ENCODE data around the gene GJC1.
"Not testable (repeated sequence)": the region's sequence is repeated elsewhere in the genome, so short reads cannot be mapped to it uniquely, and the experiment has no call there.

GJC1 gene

GRCh38 chr17:44844390-44844830 is 14.3 kb upstream of the GJC1 start:
- no peak for DNase-seq (ENCODE audit: low read depth)

DNA sequence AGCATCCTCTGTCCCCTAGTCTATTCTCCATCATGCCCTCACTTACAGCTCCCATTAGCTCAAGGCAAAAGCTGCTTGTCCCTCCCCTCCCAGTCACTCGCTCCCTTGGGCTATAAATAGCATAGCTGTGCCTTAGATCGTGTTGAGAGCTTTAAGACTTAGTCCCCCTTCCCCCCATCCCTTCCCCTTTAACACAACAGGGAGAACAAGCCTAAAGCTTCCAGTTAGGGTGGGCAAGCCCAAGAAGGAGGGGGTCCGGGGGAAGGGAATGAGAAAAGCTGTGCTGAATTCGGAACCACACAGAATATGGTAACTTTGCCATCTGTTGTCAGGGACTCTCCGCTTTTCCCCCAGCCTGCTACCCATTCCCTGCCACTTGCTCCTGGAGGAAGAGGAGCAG is 12.7 kb upstream of the GJC1 start:
- no peak for DNase-seq (ENCODE audit: low read depth)

GRCh38 chr17:44840936-44841335 is 10.8 kb upstream of the GJC1 start:
- DNase-seq (ENCODE audit: low read depth): no peak

DNA sequence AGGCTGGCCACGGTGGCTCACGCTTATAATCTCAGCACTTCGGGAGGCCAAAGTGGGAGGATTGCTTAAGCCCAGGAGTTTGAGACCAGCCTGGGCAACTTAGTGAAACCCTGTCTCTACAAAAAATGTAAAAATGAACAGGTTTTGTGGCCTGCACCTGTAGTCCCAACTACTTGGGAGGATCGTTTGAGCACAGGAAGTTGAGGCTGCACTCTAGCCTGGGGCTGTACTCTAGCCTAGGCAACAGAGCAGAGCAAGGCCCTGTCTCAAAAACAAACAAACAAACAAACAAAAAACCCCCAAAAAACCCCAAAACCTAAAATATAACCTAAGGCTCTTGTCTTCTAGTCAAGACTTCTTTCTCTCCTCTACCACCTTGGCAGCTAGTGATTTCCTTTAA is 10.2 kb upstream of the GJC1 start:
- DNase-seq (ENCODE audit: low read depth): no peak

GRCh38 chr17:44837196-44837595 is 7.1 kb upstream of the GJC1 start:
- DNase-seq (ENCODE audit: low read depth): no peak

- no peak for DNase-seq (ENCODE audit: low read depth)
Measured at GRCh38 chr17:44832805-44833204, 2.7 kb upstream of the GJC1 start.

DNA sequence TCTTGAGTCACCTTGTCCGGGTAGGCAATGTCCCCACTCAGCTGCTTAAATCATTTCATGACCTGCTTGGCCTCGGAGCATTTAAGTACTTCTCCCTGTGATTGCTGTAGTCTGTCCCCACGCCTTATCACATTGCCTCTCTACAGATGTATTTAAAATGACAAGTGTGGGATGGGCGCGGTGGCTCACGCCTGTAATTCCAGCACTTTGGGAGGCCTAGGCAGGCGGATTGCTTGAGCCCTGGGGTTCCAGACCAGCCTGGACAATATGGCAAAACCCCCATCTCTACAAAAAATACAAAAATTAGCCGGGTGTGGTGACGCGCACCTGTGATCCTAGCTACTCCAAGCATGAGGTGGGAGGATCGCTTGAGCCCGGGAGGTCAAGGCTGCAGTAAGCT is 1.3 kb upstream of the GJC1 start:
- DNase-seq (ENCODE audit: low read depth): no peak

GRCh38 chr17:44830359-44831288 is 537 bp upstream of the GJC1 start:
- no peak for DNase-seq (ENCODE audit: low read depth)

DNA sequence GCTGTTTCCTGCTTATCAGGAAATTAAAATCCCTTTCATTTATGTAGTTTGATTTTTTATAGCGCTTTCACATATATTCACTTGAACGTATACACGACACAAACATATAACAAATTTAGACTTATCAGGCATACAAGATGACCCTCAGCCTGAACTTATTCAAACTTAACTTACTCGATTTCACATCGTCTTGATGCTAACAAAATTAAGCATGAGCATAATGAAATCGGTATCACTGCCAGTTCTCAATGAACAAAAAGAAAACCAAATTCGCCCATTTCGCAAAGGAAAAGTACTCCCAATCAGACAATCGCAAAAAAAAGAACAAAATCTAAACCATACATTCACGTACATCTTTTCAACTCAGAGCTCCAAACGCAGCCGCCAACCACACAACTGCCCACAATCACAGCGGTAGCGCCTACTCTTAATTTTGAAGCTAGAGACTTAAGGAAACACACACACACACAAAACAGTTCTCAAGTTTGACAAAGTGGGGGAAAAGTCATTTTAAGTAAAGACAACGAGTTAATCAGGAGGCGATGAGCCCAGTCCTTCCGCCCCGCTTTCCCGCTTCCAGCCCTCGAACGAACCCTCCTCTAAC is 1.1 kb downstream of the GJC1 start:
- DNase-seq (ENCODE audit: low read depth): peak; percentile 8

- no peak for DNase-seq (ENCODE audit: low read depth)
Measured at GRCh38 chr17:44827863-44828262, 2.2 kb downstream of the GJC1 start.

- DNase-seq (ENCODE audit: low read depth): no peak
Measured at GRCh38 chr17:44826123-44826790, 3.8 kb downstream of the GJC1 start.

- DNase-seq (ENCODE audit: low read depth): not testable (repeated sequence)
Measured at GRCh38 chr17:44825236-44825635, 4.9 kb downstream of the GJC1 start.

GRCh38 chr17:44820631-44821212 is 9.4 kb downstream of the GJC1 start:
- no peak for DNase-seq (ENCODE audit: low read depth)

GRCh38 chr17:44818508-44818907 is 11.6 kb downstream of the GJC1 start:
- DNase-seq (ENCODE audit: low read depth): not testable (repeated sequence)

- no peak for DNase-seq (ENCODE audit: low read depth)
Measured at GRCh38 chr17:44812263-44812662, 17.8 kb downstream of the GJC1 start.

- DNase-seq (ENCODE audit: low read depth): not testable (repeated sequence)
Measured at GRCh38 chr17:44808656-44809388, 21.3 kb downstream of the GJC1 start.

DNA sequence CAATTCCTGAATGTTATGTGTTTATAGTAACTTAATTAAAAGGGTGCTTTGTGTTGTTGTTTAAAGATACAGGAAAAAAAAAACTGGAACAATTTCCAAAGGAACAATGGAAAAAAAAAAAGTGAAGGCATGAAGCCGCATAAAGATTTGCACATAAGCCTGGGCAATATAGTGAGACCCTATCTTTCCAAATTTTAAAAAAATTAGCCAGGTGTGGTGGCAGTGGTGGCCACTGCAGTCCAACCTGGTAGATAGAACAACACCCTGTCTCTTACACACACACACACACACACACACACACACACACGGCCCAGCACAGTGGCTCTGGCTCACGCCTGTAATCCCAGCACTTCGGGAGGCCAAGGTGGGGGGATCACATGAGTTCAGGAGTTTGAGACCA is 21.9 kb downstream of the GJC1 start:
- DNase-seq (ENCODE audit: low read depth): no peak

DNA sequence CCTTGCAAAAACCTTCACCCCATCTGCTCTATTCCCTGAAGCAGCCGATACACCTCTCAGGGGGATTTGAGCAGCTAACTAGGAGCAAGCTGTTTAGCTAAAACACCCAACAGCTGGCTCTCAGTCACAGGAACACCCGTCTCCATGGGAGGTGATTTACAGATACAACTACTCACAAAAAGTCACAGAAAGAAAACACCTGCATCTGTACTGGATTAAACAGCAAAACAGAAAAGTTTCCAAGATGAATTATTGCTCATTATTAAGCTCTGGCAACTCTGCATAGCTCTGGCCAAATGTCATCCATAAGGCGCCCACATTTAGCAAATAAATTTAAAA is 22.3 kb downstream of the GJC1 start:
- DNase-seq (ENCODE audit: low read depth): no peak

- DNase-seq (ENCODE audit: low read depth): no peak
Measured at GRCh38 chr17:44807093-44807816, 22.8 kb downstream of the GJC1 start.

DNA sequence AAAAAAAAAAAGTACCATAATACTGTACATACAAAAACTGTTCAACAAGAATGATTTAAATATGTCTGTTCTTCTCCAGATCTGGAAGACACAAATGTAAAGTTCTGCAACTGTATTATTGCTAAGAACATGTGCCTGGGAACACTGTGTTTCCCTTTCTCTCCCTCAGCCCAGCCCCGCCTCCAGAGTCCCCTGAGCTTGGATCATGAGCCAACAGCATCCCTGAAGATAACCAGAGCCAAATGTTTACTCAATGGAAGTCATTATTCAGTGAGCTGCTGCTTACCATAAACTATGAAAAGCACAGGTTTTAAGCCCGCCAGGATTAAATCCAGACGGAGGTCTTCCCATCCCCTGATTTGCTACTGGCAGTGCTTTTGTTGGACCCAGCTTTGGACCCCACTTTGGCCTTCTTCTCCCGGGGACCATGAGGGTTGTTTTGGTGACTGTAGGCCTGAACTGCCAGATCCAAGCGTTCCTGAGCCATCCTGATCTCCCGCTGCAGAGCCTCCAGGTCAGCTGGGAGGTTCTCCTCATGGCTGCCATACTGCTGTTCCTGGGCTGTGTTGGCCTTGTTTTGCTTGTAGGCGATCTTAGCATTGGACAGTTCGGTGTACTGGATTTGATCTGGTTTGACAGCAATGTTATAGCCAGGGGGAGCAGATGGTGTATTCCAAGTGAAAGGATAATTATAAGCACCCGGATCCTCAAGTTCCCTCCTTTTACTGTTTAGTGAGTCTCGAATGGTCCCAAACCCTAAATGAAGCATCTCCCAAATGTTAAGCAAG is 25.6 kb downstream of the GJC1 start:
- no peak for DNase-seq (ENCODE audit: low read depth)

Measured in activated T-cell treated with anti-CD3 and anti-CD28 coated beads for 24 hours (primary cell).